Stomach (tissue), 4 donors: ENCODE results near the gene GARIN3.
A peak's percentile ranks its signal among the peaks of the same experiment; 100 is the strongest.

Experiments used
- EP300 ChIP-seq: sonication (generic); formaldehyde crosslinking; IDR thresholded peaks from one replicate; pipeline ENCODE4 v1.6.1; 2017; ENCODE audit warnings: antibody characterized with exemption
- POLR2A ChIP-seq, 4 donors: fragments of 450-650 bp; IDR thresholded peaks; one replicate each; pipeline ENCODE4 v1.6.1; 2016; ENCODE audit warnings: antibody characterized with exemption in 4 of 4, control low read depth in 2 of 4, mild to moderate bottlenecking in 1 of 4, moderate library complexity in 1 of 4
- POLR2AphosphoS5 ChIP-seq, 3 donors: sonication (generic); formaldehyde crosslinking; IDR thresholded peaks; one replicate each; pipeline ENCODE4 v1.6.1; 2016; ENCODE audit warnings: antibody characterized with exemption in 3 of 3
- TF ChIP-seq, protein P1 (sequence below), 7 experiments: fragments of 450-650 bp in 4 of 7; fragments of 200-600 bp in 3 of 7; sonication (generic) in 3 of 7; IDR thresholded peaks; one replicate each; pipeline ENCODE4 v1.5.1; 2016 to 2019; ENCODE audit warnings: antibody characterized with exemption in 7 of 7, control low read depth in 2 of 7, mild to moderate bottlenecking in 1 of 7

DNA sequence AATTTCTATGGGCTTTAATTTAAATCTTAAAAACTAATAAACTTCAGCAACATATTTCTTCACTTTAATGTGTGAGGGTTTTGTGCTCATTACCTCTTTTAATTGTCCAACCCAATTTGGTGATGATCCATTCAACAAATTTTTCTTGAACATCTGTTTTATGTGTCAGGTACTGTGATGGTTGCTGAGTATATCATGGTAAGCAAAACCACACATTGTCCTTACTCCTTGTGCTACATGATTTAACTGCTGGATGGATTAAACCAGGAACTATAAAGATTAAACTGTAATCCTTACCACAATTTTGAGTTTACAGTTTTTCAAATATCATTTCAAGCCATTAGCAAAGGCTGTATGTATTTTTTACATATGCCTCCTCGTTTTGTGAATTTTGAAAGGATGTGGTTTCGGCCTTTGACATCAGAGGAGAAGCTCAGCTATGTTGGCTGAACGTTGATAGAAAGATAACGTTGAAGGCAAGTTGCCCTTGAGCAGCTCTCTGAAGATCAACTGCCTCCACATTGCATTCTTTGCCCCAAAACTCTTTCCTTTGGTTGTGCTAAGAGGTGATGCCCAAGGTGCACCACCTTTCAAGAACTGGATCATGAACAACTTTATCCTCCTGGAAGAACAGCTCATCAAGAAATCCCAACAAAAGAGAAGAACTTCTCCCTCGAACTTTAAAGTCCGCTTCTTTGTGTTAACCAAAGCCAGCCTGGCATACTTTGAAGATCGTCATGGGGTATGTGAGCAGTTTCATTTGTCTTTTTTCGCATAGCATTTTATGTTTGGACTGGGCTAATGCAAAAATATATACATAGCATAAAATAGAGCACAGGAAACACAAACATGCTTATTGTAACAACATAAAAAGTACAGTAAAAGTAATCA lies 14.6 kb upstream of the GARIN3 start, which contains the start of gene ITK:
- TF ChIP-seq, protein P1, sequence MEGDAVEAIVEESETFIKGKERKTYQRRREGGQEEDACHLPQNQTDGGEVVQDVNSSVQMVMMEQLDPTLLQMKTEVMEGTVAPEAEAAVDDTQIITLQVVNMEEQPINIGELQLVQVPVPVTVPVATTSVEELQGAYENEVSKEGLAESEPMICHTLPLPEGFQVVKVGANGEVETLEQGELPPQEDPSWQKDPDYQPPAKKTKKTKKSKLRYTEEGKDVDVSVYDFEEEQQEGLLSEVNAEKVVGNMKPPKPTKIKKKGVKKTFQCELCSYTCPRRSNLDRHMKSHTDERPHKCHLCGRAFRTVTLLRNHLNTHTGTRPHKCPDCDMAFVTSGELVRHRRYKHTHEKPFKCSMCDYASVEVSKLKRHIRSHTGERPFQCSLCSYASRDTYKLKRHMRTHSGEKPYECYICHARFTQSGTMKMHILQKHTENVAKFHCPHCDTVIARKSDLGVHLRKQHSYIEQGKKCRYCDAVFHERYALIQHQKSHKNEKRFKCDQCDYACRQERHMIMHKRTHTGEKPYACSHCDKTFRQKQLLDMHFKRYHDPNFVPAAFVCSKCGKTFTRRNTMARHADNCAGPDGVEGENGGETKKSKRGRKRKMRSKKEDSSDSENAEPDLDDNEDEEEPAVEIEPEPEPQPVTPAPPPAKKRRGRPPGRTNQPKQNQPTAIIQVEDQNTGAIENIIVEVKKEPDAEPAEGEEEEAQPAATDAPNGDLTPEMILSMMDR (IDR thresholded peaks at IDR 0.05) = no peak
- no peak for TF ChIP-seq POLR2A (IDR thresholded peaks at IDR 0.05)
- no peak for TF ChIP-seq EP300
- peak in 1 of 3 donors; percentile 52 for TF ChIP-seq POLR2AphosphoS5 (IDR thresholded peaks at IDR 0.05)
